Measurements from ENCODE around the gene B4GALT6. TPM values are rescaled to one million over a fixed set of nuclear protein-coding genes. Genes with fewer than 3 reads are reported as not detected.

B4GALT6 gene
- total RNA-seq, 2 experiments from 2014 or later = 4.0 to 6.5 TPM

GRCh38 chr18:31630549-31630948 lies 53.8 kb downstream of the B4GALT6 start:
- CTCF ChIA-PET = no interaction called here

GRCh38 chr18:31626409-31626808 lies 58.0 kb downstream of the B4GALT6 start:
- DNase-seq = no peak
- Mint-ChIP-seq H3K4me3 (no peak overlapping the region), H3K9me3 (ENCODE audit: low read depth) (no peaks in the 10 kb centered on the region), H3K4me1 (no peaks in the 10 kb centered on the region), H3K27me3 (no peaks in the 10 kb centered on the region), H3K27ac (no peak overlapping the region), H3K36me3 (ENCODE audit: low read depth) (no peaks in the 10 kb centered on the region)
- intact Hi-C loops (cut with DNase I, micrococcal nuclease) = no loop called here
- POLR2A ChIA-PET = no interaction called here
- no peak for ATAC-seq
- CTCF ChIA-PET = no interaction called here

More at GRCh38 chr18:31630549-31630948, 53.8 kb downstream of the B4GALT6 start:
- DNase-seq = no peak
- ATAC-seq = no peak
- intact Hi-C loops (cut with DNase I, micrococcal nuclease) = no loop called here
- Mint-ChIP-seq H3K4me1 (peaks cover 18% of the 10 kb centered on the region), H3K27ac (no peak overlapping the region), H3K36me3 (ENCODE audit: low read depth) (no peaks in the 10 kb centered on the region), H3K9me3 (ENCODE audit: low read depth) (no peaks in the 10 kb centered on the region), H3K27me3 (peaks cover 8% of the 10 kb centered on the region), H3K4me3 (no peak overlapping the region)
- POLR2A ChIA-PET = no interaction called here

DNA sequence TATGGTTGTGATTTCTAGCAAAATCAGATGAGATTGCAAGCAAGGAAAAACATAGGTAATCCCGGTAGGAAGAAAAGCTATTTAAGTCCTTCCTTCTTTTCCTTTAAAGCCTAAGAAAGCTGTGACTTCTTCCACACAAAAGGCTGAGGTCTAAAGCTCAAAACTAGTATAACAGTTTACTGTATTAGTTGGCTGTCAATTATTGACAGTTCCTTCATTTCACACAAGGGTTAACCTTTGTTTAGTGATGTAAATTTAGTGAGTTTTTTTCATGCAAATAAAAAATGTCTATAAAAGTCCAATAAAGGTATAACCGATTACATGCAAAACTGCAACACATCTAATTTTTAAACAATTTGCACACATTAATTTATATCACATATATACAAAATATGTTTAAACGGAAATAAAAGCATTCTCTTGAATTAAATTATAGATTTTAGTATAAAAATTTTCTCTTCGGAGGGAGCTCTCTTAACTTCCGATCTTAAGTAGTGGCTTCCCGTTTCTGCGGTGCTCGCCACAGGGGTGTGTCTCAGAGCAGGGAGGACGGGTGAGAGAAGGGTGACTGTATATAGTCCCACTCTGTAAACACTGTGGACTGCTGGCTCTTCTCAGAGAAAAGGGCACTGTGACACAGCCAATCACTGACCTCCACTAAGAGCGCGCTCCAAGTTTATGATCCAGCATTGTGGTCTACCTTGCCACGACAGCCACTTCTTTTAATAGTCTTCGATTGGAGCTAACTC lies 59.3 kb downstream of the B4GALT6 start:
- POLR2A ChIA-PET = no interaction called here
- Mint-ChIP-seq H3K9me3 (ENCODE audit: low read depth) (no peaks in the 10 kb centered on the region), H3K4me1 (no peaks in the 10 kb centered on the region), H3K27me3 (no peaks in the 10 kb centered on the region), H3K36me3 (ENCODE audit: low read depth) (no peaks in the 10 kb centered on the region), H3K4me3 (no peak overlapping the region), H3K27ac (no peak overlapping the region)
- no peak for ATAC-seq
- CTCF ChIA-PET = no interaction called here
- intact Hi-C loops (cut with DNase I, micrococcal nuclease) = no loop called here
- DNase-seq = no peak

GRCh38 chr18:31619291-31619690 lies 65.1 kb downstream of the B4GALT6 start:
- no peaks in the 10 kb centered on the region for H3K36me3 Mint-ChIP-seq (ENCODE audit: low read depth)
- CTCF ChIA-PET = interaction anchor here (0.7 to 1.0 kb wide), 2 partner anchors 9 to 573 kb away, joined by 3 read pairs; no protein-coding TSS in a partner anchor
- ATAC-seq = no peak
- peaks cover 3% of the 10 kb centered on the region for H3K27me3 Mint-ChIP-seq
- POLR2A ChIA-PET = no interaction called here
- no peaks in the 10 kb centered on the region for H3K9me3 Mint-ChIP-seq (ENCODE audit: low read depth)
- no peaks in the 10 kb centered on the region for H3K4me1 Mint-ChIP-seq
- no peak overlapping the region for H3K4me3 Mint-ChIP-seq
- DNase-seq = no peak
- intact Hi-C loops (cut with DNase I, micrococcal nuclease) = no loop called here
- H3K27ac Mint-ChIP-seq = no peak overlapping the region

GRCh38 chr18:31618801-31619200 lies 65.6 kb downstream of the B4GALT6 start:
- Mint-ChIP-seq H3K4me1 (no peaks in the 10 kb centered on the region), H3K36me3 (ENCODE audit: low read depth) (no peaks in the 10 kb centered on the region), H3K27me3 (peaks cover 4% of the 10 kb centered on the region), H3K4me3 (no peak overlapping the region), H3K27ac (no peak overlapping the region), H3K9me3 (ENCODE audit: low read depth) (no peaks in the 10 kb centered on the region)
- ATAC-seq = no peak
- CTCF ChIA-PET = interaction anchor here (1.0 kb wide), 1 partner anchor 8 kb away, joined by 3 read pairs; no protein-coding TSS in a partner anchor
- intact Hi-C loops (cut with DNase I, micrococcal nuclease) = no loop called here
- POLR2A ChIA-PET = no interaction called here
- DNase-seq = no peak

DNA sequence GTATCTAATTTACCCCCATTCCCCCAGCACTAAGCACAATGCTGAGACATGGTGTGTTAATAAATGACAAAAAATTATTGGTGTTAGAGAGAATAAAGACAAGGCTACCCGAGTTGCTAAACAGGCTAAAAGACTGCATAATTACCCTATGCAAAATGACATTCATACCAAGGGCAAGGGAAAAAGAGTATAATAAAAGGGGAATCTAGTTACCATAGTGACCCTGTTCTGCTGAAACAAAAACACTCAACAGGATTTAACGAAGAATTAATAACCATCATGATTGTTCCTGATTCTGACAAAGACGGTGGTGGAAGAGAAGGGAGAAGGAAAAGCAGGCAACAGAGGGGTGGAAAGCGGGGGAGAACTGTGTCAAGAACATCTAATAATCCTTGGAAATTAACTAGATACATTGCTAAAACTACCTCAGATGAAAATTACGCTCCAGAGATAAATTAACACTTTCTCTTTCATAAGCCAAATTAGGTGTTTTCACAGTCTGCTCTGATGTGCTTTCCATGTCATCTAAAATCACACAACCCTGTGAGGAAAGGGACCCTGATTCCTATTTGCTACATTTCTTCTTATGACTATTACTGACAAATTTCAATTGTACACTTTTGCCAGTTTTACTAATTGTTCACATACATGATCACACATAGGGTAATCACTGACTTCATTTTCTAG lies 67.2 kb downstream of the B4GALT6 start:
- no peaks in the 10 kb centered on the region for H3K36me3 Mint-ChIP-seq (ENCODE audit: low read depth)
- CTCF ChIA-PET = no interaction called here
- intact Hi-C loops (cut with DNase I, micrococcal nuclease) = no loop called here
- peaks cover 5% of the 10 kb centered on the region for H3K27me3 Mint-ChIP-seq
- no peak for ATAC-seq
- POLR2A ChIA-PET = no interaction called here
- DNase-seq = no peak
- H3K9me3 Mint-ChIP-seq (ENCODE audit: low read depth) = no peaks in the 10 kb centered on the region
- H3K4me3 Mint-ChIP-seq = no peak overlapping the region
- no peaks in the 10 kb centered on the region for H3K4me1 Mint-ChIP-seq
- no peak overlapping the region for H3K27ac Mint-ChIP-seq

- ATAC-seq (no peak), DNase-seq (no peak)
- intact Hi-C loops (cut with DNase I, micrococcal nuclease) = no loop called here
- ChIA-PET POLR2A (no interaction called here), CTCF (no interaction called here)
- H3K9me3 Mint-ChIP-seq (ENCODE audit: low read depth) = no peaks in the 10 kb centered on the region
- no peak overlapping the region for H3K27ac Mint-ChIP-seq
- no peak overlapping the region for H3K4me3 Mint-ChIP-seq
- peaks cover 5% of the 10 kb centered on the region for H3K27me3 Mint-ChIP-seq
- no peaks in the 10 kb centered on the region for H3K4me1 Mint-ChIP-seq
- no peaks in the 10 kb centered on the region for H3K36me3 Mint-ChIP-seq (ENCODE audit: low read depth)
Measured at GRCh38 chr18:31616586-31616985, 67.8 kb downstream of the B4GALT6 start.

DNA sequence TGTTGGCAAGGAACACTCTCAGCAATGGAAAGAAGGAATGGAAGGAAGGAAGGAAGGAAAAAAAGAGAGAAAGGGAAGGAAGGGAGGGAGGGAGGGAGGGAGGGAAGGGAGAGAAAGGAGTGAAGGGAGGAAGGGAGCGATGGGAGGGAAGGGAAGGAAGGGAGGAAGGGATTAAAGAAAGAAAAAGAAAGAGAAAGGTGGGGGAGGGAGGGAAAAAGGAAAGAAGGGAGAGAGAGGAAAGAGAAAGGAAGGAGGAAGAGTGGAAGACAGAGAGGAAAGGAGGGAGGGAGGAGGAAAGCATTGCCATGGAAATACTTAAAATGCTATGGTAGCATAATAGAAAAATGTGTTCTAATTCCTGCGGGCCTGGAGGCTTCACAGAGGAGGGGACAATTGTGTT lies 70.3 kb downstream of the B4GALT6 start:
- ATAC-seq = no peak
- Mint-ChIP-seq H3K4me1 (no peaks in the 10 kb centered on the region), H3K27ac (no peak overlapping the region), H3K4me3 (no peak overlapping the region), H3K36me3 (ENCODE audit: low read depth) (no peaks in the 10 kb centered on the region), H3K27me3 (peaks cover 10% of the 10 kb centered on the region), H3K9me3 (ENCODE audit: low read depth) (no peaks in the 10 kb centered on the region)
- POLR2A ChIA-PET = no interaction called here
- CTCF ChIA-PET = interaction anchor here (1.4 kb wide), 1 partner anchor 109 kb away, joined by 3 read pairs; no protein-coding TSS in a partner anchor
- no peak for DNase-seq
- intact Hi-C loops (cut with DNase I, micrococcal nuclease) = no loop called here

DNA sequence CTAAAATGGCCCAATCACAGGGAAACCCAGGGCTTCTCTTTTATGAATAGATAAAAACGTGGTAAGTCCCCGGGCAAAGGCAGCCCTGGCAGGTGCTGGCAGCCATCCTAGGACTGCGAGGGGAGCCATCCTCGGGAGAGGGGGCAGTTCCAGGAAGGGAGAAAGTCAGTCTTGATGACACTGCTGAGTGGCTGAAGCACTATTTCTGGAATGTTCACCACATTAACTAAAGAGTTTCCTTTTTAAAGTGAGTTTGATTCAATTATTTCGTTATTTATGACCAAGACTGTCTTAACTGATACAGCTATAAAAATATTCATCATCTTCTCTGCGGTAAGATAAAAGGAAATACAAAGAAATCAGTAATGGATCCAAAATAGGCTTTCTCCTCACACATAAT lies 72.3 kb downstream of the B4GALT6 start:
- Mint-ChIP-seq H3K4me3 (no peak overlapping the region), H3K36me3 (ENCODE audit: low read depth) (no peaks in the 10 kb centered on the region), H3K9me3 (ENCODE audit: low read depth) (no peaks in the 10 kb centered on the region), H3K27ac (no peak overlapping the region), H3K27me3 (peaks cover 7% of the 10 kb centered on the region), H3K4me1 (no peaks in the 10 kb centered on the region)
- ATAC-seq = no peak
- CTCF ChIA-PET = no interaction called here
- intact Hi-C loops (cut with DNase I, micrococcal nuclease) = no loop called here
- no peak for DNase-seq
- POLR2A ChIA-PET = no interaction called here

DNA sequence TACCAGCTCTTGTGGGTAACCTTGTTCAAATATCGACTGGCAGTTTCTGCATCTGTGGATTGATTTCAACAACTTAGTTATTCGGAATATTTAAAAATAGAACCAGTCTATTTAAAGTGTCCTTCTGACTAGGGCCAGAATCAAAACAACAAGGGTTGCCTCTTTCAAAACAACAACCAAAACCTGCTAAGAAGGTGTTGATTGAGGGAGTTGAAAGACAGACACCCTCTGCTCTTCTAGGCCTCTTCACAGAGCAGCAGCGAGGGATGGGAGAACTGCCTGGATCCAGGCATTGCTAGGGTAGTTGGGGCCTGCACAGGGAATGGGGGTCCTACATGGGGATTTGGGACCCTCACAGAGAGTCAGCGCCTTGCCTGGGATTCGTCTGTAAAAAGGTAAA lies 72.9 kb downstream of the B4GALT6 start:
- DNase-seq = no peak
- Mint-ChIP-seq H3K27me3 (peaks cover 7% of the 10 kb centered on the region), H3K4me1 (no peaks in the 10 kb centered on the region), H3K9me3 (ENCODE audit: low read depth) (no peaks in the 10 kb centered on the region), H3K36me3 (ENCODE audit: low read depth) (no peaks in the 10 kb centered on the region), H3K4me3 (no peak overlapping the region), H3K27ac (no peak overlapping the region)
- ChIA-PET POLR2A (no interaction called here), CTCF (interaction anchor here (0.6 to 1.1 kb wide), 4 partner anchors 7 to 114 kb away, joined by 3 read pairs; no protein-coding TSS in a partner anchor)
- intact Hi-C loops (cut with DNase I, micrococcal nuclease) = no loop called here
- ATAC-seq = no peak

GRCh38 chr18:31610286-31611205 lies 73.8 kb downstream of the B4GALT6 start:
- no peak overlapping the region for H3K27ac Mint-ChIP-seq
- H3K4me1 Mint-ChIP-seq = no peaks in the 10 kb centered on the region
- DNase-seq (no peak), ATAC-seq (no peak)
- intact Hi-C loops (cut with DNase I, micrococcal nuclease) = no loop called here
- no peak overlapping the region for H3K4me3 Mint-ChIP-seq
- ChIA-PET CTCF (interaction anchor here (0.6 to 1.1 kb wide), 6 partner anchors 8 to 115 kb away, joined by 3 read pairs; no protein-coding TSS in a partner anchor), POLR2A (no interaction called here)
- peaks cover 12% of the 10 kb centered on the region for H3K27me3 Mint-ChIP-seq
- H3K9me3 Mint-ChIP-seq (ENCODE audit: low read depth) = no peaks in the 10 kb centered on the region
- H3K36me3 Mint-ChIP-seq (ENCODE audit: low read depth) = no peaks in the 10 kb centered on the region
